Ramos (cell line): ENCODE data around the gene POU3F3.

ENCODE experiments used
- in situ Hi-C: fragments of 300-500 bp; cut with MboI; formaldehyde crosslinking; loops from one replicate; pipeline ENCODE4 v1.14.3; 2022; ENCODE audit warnings: low sequenced_read_pairs; ENCODE audit not compliant: unreplicated experiment

POU3F3 gene

DNA sequence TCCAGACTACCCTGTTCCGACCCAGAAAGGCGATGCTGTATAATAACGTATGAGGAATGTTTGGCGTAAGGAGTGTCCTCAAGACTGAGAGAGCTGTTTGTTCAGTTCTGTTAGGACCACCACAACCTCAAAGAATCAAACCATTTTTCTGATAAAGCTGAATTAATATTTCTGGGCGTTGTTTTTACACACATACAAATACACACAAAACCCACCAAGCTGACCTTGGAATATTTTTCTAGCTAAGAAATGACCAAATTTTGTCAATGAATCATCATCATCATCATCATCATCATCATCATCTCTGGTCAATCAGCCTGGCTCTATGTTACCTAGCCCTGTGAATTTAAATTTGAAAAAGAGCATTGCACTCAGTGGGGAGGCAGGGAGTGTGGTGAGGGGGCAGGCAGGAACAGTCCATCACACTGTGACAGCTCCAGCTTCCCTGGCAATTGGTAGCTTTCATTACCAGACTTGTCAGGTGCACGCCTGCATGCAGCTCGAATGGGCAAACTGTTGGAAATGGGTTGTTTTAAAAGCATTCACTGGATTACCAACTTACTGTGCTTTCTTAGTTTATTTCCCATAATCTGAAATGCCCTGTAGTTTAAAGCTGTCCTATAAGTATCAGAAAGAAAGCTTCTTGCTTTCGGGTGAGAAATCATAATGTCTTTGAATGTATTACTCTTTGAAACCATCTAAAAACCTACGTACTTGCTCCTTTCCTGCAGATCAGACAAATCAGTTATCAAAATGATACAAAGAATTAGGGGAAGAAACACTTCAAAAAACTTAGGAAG lies 6.9 kb upstream of the POU3F3 start:
- in situ Hi-C loops = no loop called here

DNA sequence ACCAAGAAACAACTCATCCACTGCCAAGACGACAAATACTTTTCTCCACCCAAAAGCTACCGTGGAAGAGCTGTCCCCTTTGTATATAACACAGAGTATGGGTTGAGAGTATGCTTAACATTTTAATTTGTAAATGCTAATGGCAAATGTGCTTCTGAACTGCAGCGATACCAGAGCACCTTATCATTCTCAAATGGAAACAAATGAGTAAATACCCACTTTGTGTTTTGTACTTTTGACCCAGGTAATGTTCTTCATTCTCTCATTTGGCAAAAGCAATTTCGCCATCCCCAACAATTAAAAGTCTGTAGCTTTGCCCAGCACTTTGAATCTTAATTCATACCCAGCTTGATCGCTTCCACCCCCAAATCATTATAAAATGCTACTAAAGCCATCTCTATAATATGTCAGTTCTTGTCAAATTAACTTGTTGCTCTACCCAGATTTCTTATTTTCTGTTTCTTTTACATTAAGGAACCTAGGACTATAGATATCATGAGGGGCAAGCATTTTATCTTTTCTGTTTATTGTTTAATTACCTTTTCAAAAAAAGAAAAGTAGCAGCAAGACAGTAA lies 6.2 kb upstream of the POU3F3 start:
- in situ Hi-C loops = no loop called here

DNA sequence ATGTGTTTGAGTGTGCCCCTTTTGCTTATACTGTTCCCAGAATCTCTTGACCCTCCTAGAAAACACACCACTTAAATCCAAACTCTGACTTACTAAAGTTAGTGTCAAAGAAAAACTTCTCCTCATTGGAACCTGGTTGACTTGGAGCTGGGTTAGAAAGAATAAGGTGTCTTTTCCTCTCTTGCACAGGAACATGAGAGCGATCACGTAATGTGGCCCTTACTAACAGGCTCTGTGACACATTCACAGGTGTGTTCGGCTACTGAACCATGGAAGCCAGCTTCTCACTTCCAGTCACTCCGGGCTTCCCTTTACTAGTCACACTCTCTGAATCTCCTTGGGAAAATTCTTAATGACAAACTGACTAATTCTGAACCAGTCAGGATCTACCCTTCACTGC lies 5.4 kb upstream of the POU3F3 start:
- in situ Hi-C loops = no loop called here

DNA sequence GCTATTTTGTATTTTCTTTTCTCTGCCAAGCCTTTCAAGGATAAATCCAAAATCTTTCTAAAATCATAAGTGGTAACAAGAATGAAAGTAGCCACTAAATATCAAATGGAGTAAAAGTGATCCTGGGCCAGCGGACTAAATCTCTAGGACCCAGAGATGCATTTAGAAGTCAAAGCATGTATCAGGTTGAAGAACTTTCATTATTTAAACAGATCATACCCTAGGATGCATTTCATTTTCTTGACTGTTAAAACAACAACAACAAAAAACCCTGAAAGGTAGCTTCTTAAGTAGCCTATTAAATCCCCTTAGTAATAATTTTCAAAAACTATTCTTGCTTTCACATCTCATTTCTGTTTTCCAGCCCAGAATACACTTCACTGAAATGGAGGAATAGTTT lies 4.8 kb upstream of the POU3F3 start:
- in situ Hi-C loops = no loop called here

DNA sequence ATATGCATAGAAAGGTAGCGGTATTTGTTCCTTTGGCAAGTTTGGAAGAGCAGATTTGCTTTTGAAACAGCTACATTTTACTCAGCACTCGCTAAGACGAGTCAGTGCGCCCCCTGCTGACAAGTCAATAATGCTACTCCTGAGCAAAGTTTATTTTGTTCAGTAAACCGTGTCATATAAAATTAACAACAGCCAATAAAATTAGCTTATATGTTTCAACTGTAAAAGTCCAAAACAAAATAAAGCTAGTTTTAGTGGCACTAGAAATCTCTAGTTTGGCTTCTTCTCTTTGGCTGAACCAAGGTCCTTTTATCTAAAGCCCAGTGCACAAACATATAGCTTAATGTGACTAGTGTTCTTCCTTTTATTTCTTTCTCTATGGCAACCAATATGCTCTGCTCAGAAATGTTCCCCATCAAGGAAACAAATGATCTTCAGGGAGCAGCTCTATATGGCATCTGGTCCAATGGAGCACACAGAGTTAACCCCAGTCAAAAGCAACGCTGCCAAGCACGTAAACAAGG lies 4.2 kb upstream of the POU3F3 start:
- in situ Hi-C loops = no loop called here

DNA sequence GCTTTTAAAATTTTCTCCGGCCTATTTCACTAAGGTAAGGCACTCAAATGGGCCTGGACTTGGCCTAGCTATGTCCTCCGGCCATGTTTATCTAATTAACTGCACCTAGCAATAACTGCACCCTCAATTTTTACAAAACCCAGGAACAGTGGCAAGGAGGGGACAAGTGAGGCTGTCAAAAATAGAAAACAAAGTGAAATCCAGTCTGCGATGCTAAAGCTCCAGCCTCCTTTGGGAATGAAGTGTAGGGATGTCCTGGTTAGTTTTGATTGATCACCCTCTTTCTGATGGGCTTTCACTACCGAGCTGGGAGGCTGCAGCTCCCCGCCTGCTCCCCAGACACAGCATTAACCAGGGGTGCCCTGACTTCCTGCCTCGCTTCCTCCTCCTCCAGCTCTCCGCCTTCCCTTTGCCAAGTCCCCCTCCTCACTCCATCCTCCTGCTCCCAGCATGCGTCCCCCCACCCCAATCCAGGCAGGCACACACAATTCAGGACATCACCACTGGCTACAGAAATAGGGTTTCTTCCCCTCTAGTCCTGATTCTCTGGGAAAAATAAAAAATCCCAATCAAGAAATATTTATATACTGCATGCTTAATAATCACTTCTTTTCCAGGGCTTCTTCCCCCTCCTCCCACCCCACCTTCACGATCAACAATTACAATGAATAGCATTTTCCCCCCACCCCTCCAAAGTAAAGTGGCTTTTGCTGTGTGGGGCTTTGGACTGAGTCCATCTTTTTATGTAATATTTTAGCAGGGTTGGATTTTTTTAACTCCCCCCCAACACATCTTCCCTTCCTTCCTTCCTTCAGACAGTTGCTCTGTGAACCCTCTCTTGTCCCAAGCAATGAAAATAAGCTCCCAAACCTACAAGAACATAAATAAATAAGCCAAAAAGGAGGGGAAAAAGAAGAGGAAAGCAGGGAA lies 3.3 kb upstream of the POU3F3 start:
- in situ Hi-C loops = no loop called here

DNA sequence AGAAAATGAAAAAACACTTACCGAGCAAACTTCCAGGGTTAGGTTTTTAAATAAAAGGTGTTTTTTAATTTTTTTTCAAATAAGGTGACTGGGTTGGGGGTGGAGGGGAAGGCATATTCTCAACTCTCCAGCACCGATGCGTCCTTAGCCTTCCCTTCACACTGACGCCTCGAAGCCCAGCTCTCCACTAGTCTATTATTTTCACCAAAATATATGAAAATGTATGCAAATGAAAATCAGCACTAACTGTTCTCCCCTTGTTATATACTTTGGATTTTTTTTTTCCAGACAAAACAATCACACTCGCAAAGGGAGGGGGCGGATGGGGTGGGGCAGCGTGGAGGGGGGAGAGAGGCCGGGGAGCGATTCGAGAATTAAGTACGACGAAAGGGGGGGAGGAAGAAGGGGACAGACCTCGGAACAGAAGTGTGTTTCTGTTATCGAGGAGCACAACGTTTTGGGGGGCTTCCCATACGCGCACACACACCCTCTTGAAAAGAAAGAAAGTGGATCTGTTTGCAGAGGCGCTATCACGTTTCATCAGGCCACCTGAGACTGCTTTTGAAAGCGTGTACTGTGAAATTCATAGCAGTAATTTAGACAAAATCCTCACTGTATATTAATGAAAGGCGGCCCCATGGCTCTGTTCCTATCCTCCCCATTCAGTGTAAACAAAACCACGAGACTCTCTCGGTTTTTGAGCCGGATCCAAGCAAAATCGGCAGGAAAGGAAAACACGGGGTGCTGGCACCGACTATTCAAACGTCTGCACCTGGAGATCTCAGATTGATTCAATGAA lies 2.4 kb upstream of the POU3F3 start:
- in situ Hi-C loops = no loop called here

DNA sequence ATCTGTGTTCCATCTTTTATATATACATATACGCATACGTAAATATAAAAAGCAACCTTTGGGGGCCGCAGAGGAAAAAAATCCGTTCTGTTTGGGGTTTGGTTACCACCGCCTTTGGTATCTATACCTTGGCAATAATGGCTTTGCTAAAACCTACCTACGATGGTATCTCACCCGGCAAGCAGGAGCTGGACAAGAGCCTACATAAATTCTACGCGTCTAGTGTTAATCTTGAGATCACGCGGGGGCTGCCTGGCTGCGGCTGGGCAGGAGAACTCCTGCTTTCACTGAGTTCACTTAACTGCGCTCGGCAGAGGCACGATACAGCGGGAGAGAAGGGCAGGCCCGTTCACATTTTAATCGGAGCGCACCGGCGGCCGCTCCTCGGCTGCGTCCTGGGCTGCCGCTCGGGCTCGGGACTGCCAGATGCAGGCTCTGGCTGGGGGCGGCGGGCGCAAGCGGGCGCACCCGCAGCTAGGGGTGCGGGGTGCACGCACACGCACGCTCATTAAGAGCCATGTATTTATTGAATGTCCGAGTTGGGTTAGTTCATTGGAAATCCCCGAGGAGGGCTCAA lies 1.7 kb upstream of the POU3F3 start:
- in situ Hi-C loops = no loop called here

DNA sequence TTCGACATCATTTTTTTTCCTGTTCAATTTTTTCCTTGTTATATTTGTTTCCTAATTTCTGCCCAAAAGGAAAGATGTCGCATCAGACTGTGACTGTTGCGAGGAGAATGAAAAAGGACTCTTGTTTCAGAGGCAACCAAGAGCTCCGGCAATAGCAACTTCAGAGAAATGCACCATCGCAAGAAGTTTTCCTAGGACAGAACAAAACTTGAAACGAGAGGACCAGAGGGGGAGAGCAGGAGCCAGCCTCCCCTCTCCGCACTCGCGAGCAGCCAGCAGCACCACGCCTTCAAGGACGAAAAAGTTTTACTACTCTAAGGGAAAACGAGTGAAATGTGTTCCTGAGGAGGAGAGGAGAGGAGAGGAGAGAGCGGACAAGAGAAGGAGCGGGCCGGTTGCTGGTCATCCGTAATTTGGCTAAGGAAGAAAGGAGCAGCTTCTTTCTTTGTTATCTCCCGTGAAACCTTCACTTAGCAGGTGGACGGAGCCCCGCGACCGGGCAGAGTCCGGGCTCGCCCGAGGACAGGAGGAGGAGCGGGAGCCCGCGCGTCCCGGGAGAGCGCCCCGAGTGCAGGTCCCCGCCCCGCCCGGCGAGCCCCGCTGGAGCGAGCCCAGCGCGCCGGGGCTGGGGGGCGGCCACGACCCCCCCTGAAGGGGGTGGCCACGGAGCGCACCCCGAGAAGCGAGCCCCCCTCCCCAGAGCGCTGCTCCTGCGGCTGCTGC lies 744 bp downstream of the POU3F3 start:
- in situ Hi-C loops = no loop called here

DNA sequence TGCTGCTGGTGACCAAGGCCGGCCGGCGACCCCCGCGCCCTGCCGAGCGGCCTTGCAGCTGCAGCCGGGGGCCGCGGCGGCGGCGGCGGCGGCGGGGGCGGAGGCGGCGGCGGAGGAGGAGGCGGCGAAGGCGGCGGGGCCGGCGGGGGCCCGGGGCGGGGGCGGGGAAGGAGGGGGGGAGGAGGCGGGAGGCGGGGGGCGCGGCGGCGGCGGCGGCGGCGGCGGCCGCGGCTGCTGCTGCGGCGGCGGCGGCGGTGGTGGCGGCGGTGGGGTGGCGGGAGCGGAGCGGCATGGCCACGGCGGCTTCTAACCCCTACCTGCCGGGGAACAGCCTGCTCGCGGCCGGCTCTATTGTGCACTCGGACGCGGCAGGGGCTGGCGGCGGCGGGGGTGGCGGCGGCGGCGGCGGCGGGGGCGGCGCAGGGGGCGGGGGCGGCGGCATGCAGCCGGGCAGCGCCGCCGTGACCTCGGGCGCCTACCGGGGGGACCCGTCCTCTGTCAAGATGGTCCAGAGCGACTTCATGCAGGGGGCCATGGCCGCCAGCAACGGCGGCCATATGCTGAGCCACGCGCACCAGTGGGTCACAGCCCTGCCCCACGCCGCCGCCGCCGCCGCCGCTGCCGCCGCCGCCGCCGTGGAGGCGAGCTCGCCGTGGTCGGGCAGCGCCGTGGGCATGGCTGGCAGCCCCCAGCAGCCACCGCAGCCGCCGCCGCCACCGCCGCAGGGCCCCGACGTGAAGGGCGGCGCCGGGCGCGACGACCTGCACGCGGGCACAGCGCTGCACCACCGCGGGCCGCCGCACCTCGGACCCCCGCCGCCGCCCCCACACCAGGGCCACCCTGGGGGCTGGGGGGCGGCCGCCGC lies 1.5 kb downstream of the POU3F3 start:
- in situ Hi-C loops = no loop called here

DNA sequence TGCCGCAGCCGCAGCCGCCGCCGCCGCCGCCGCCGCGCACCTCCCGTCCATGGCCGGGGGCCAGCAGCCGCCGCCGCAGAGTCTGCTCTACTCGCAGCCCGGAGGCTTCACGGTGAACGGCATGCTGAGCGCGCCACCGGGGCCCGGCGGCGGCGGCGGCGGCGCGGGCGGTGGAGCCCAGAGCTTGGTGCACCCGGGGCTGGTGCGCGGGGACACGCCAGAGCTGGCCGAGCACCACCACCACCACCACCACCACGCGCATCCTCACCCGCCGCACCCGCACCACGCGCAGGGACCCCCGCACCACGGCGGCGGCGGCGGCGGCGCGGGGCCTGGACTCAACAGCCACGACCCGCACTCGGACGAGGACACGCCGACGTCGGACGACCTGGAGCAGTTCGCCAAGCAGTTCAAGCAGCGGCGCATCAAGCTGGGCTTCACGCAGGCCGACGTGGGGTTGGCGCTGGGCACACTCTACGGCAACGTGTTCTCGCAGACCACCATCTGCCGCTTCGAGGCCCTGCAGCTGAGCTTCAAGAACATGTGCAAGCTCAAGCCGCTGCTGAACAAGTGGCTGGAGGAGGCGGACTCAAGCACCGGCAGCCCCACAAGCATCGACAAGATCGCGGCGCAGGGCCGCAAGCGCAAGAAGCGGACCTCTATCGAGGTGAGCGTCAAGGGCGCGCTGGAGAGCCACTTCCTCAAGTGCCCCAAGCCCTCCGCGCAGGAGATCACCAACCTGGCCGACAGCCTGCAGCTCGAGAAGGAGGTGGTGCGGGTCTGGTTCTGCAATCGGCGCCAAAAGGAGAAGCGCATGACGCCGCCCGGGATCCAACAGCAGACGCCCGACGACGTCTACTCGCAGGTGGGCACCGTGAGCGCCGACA lies 2.4 kb downstream of the POU3F3 start:
- in situ Hi-C loops = no loop called here

DNA sequence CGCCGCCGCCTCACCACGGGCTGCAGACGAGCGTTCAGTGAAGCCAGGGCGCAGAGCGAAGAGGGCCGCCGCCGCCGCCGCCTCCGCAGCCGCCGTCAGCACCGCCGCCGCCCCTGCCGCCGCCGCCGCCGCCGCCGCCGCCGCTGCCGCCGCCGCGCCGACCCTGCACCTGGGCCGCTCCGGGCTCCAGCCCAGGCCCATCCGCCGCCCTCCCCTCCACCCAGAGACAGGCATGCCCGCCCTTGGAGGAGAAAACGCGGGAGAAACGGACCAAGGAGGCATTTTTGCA lies 3.0 kb downstream of the POU3F3 start:
- in situ Hi-C loops = no loop called here

DNA sequence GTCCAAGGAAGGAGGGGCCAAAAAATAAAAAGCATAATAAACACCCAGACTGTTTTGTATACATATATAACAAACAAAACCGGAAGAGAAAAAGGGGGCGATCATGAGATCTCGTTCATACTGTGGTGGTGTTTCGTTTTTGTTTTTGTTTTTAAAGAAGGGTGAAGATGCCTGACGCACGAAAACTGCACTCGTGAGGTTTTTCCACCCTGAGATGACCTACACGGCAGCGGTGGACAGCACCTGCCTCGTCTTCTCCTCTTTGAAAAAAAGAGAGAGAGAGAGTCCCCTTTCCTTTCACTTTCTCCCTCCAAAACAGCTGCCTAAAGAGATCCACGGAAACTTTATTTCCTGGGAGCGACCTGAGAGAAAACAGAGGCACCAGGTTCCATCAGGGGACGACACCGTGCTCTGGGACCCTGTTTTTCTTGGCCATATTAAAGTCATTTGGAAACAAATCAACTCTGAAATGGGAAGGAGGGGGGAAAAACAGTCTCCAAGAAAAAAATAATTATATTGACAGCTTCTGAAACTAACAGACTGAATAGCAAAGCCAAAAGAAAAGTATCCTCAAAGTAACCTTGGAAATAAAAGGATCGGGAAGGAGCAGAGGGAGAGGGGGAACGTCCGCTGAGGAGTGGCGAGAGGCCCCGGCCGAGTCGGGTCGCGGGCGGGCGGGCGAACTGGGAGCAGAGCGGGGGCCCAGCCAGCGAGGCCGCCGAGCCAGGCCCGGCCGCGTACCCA lies 3.5 kb downstream of the POU3F3 start:
- in situ Hi-C loops = no loop called here

DNA sequence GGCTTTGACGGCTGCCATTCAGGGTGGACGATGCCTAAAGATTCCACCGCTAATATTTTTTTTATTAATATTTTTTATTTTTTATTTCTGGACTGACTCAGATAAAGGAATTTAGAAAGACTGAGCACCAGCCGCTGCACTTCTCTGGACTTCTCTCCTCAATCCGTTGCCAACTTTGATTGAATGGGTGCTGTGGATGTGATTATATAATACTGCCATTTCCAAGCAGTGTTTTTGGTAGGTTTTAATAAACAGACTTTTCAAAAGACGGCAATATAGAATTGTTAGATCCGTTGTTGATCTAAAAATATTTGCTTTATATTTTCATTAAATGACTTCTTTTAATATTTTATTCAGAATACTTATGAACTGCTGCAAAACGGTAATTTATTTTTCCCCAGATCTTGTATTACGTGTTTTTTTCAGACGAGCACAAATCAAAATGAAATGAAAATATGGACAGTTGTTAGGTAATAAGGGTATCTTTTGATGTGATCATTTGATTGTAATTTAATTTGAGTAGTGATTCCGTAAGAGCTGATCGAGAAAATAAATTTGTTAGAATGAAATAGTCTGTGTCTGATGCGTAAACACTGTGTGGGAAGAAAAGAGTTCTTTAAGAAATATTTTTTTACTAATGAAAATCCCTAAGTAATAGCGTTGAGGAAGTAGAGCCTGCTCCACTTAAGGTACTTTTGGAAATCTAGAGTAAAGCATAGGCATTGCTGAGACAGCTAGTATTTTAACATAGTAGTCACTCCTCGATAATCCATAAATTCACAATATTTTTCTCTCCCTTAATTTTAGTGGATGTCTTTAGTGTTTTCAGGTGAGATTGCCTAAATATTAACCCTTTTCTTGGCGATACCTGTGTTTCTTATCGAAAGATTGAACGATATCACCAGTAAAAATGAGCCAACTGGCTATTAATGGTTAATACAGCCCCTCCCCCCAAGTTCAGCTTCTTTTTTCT lies 4.4 kb downstream of the POU3F3 start:
- in situ Hi-C loops = no loop called here

DNA sequence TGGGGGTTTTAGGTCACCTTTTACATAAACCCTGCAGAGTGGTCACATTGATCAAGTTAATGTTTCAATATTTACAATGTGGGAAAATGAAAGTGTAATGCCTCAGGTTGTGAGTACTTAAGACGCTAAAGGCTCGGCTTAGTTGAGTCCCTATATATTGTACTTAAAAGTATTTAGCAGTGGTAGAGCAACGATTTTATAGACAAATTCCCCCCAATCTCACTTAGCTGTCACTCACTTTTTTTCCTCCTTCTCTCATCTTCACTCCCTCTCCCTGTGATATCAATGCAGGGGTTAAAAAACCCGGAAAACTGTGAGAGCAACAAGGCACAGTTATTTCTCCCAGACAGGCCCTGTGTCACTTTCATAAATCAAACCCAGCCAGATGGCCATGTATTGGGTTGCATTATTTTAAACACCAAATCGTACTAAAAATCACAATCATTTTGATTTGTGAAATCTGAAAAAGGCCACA lies 5.4 kb downstream of the POU3F3 start:
- in situ Hi-C loops = no loop called here
